ENCODE measurements around the gene CLCNKB. TPM values are rescaled to one million over a fixed set of nuclear protein-coding genes. Genes with fewer than 3 reads are reported as not detected.
A peak's percentile ranks its signal among the peaks of the same experiment; 100 is the strongest.
"Not testable (repeated sequence)": the region's sequence is repeated elsewhere in the genome, so short reads cannot be mapped to it uniquely, and the experiment has no call there.

Gene CLCNKB
- total RNA-seq, 1 experiment from 2014 or later, result 1.1 TPM

- no peaks in the 10 kb centered on the region for H3K27me3 ChIP-seq (ENCODE audit: insufficient read depth, low read depth)
- no peak overlapping the region for H3K27ac ChIP-seq
- H3F3A ChIP-seq (ENCODE audit: insufficient read depth, low read depth), result peaks cover 11% of the 10 kb centered on the region; the same call in 1 of the 2 replicates
- no peaks in the 10 kb centered on the region for H3K79me2 ChIP-seq (ENCODE audit: low read depth)
- H3K4me1 ChIP-seq (replicated peaks; ENCODE audit: insufficient read depth), result peaks cover 9% of the 10 kb centered on the region
- intact Hi-C loops (cut with micrococcal nuclease; ENCODE audit: unreplicated experiment), result no loop called here
- no peaks in the 10 kb centered on the region for H4K20me1 ChIP-seq (ENCODE audit: insufficient read depth)
- no peaks in the 10 kb centered on the region for H3K9me3 ChIP-seq (ENCODE audit: insufficient read depth, low read depth)
- no peak overlapping the region for H3K4me3 ChIP-seq
- H3K9me2 ChIP-seq (ENCODE audit: insufficient read depth), result no peaks in the 10 kb centered on the region
- no TSS peak for BruUV-seq (replicated peaks)
- H3K36me3 ChIP-seq (ENCODE audit: low read depth), result no peaks in the 10 kb centered on the region
- ChIA-PET CTCF (no interaction called here), POLR2A (ENCODE audit: unreplicated experiment) (interaction anchor here (0.7 kb wide), 1 partner anchor 467 kb away, joined by 4 read pairs; no protein-coding TSS in a partner anchor)
- no peak overlapping the region; the same call in 1 of the 2 replicates for H3K4me2 ChIP-seq
- H2AFZ ChIP-seq, result no peak overlapping the region
- peak; percentile 56 to 57 for DNase-seq
- TF ChIP-seq EZH2 (IDR thresholded peaks at IDR 0.05; ENCODE audit: low read depth), result no peak
- TF ChIP-seq, protein P1, sequence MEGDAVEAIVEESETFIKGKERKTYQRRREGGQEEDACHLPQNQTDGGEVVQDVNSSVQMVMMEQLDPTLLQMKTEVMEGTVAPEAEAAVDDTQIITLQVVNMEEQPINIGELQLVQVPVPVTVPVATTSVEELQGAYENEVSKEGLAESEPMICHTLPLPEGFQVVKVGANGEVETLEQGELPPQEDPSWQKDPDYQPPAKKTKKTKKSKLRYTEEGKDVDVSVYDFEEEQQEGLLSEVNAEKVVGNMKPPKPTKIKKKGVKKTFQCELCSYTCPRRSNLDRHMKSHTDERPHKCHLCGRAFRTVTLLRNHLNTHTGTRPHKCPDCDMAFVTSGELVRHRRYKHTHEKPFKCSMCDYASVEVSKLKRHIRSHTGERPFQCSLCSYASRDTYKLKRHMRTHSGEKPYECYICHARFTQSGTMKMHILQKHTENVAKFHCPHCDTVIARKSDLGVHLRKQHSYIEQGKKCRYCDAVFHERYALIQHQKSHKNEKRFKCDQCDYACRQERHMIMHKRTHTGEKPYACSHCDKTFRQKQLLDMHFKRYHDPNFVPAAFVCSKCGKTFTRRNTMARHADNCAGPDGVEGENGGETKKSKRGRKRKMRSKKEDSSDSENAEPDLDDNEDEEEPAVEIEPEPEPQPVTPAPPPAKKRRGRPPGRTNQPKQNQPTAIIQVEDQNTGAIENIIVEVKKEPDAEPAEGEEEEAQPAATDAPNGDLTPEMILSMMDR (conservative IDR thresholded peaks at IDR 0.05), result no peak
These were observed 17.7 kb downstream of the CLCNKB start for GRCh38 chr1:16061266-16061665.

DNA sequence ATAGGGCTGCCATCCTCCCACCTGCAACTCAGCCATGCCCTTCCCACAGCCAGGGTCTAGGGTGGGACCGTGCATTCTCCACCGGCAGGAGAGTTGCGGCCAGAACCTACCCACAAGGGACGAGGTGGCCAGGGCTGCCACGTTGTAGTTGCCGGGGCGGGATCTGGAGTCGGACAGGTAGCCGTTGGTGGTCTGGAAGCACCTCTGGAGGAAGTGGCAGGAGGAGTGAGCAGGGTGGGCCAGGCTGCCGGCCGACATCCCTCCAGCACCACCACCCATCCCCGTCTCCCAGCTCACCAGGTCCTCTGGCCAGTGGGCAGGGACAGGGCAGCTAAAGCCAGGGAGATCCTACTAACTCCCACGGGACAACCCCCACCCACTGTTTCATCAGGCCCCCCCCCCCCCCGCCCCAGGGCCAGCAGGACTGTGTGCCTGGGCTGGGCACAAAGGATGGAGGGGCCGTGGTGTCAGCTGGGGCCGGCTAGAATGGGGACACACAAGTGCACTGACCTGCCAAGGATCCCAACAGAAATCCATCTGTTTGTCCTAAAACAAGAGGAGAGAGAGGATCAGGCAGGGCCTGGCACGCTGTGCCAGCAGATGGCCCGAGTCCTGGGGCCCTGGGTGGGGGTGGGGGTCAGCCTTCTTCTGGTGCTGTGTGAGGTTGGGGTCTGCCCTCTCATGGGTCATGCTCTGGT is 18.6 kb downstream of the CLCNKB start:
- DNase-seq; H3K9me3 ChIP-seq (ENCODE audit: insufficient read depth, low read depth); H3K27me3 ChIP-seq (ENCODE audit: insufficient read depth, low read depth); H3K4me3 ChIP-seq; H3K4me1 ChIP-seq (replicated peaks; ENCODE audit: insufficient read depth); CTCF ChIA-PET; BruUV-seq (replicated peaks); H2AFZ ChIP-seq; H3K4me2 ChIP-seq; intact Hi-C loops (cut with micrococcal nuclease; ENCODE audit: unreplicated experiment); H3K9me2 ChIP-seq (ENCODE audit: insufficient read depth); POLR2A ChIA-PET (ENCODE audit: unreplicated experiment); H3K79me2 ChIP-seq (ENCODE audit: low read depth); H4K20me1 ChIP-seq (ENCODE audit: insufficient read depth); H3K27ac ChIP-seq; H3K36me3 ChIP-seq (ENCODE audit: low read depth): not testable (repeated sequence)
- peaks cover 11% of the 10 kb centered on the region; the same call in 1 of the 2 replicates for H3F3A ChIP-seq (ENCODE audit: insufficient read depth, low read depth)

GRCh38 chr1:16062687-16063075 is 19.1 kb downstream of the CLCNKB start:
- H3K4me3 ChIP-seq; H3K27ac ChIP-seq; H3K9me2 ChIP-seq (ENCODE audit: insufficient read depth); H3K79me2 ChIP-seq (ENCODE audit: low read depth); H4K20me1 ChIP-seq (ENCODE audit: insufficient read depth); DNase-seq; BruUV-seq (replicated peaks); H3K9me3 ChIP-seq (ENCODE audit: insufficient read depth, low read depth); H3K4me1 ChIP-seq (replicated peaks; ENCODE audit: insufficient read depth); H3K27me3 ChIP-seq (ENCODE audit: insufficient read depth, low read depth); intact Hi-C loops (cut with micrococcal nuclease; ENCODE audit: unreplicated experiment); POLR2A ChIA-PET (ENCODE audit: unreplicated experiment); CTCF ChIA-PET; H2AFZ ChIP-seq; H3K4me2 ChIP-seq; H3K36me3 ChIP-seq (ENCODE audit: low read depth): not testable (repeated sequence)
- H3F3A ChIP-seq (ENCODE audit: insufficient read depth, low read depth), result peaks cover 11% of the 10 kb centered on the region; the same call in 1 of the 2 replicates

- Histone ChIP-seq H3K9me3 (ENCODE audit: insufficient read depth, low read depth) (no peaks in the 10 kb centered on the region), H3K27me3 (ENCODE audit: insufficient read depth, low read depth) (no peaks in the 10 kb centered on the region), H4K20me1 (ENCODE audit: insufficient read depth) (no peaks in the 10 kb centered on the region), H3K9me2 (ENCODE audit: insufficient read depth) (no peaks in the 10 kb centered on the region), H3K27ac (no peak overlapping the region), H3F3A (ENCODE audit: insufficient read depth, low read depth) (peaks cover 16% of the 10 kb centered on the region; the same call in 1 of the 2 replicates), H3K4me2 (no peak overlapping the region), H3K79me2 (ENCODE audit: low read depth) (no peaks in the 10 kb centered on the region), H2AFZ (no peak overlapping the region), H3K36me3 (ENCODE audit: low read depth) (no peaks in the 10 kb centered on the region), H3K4me1 (replicated peaks; ENCODE audit: insufficient read depth) (peaks cover 9% of the 10 kb centered on the region), H3K4me3 (no peak overlapping the region)
- CTCF ChIA-PET, result no interaction called here
- no peak for TF ChIP-seq EZH2 (IDR thresholded peaks at IDR 0.05; ENCODE audit: low read depth)
- TF ChIP-seq, protein P1 (conservative IDR thresholded peaks at IDR 0.05), result no peak
- intact Hi-C loops (cut with micrococcal nuclease; ENCODE audit: unreplicated experiment), result no loop called here
- no peak for DNase-seq
- BruUV-seq (replicated peaks), result no TSS peak
- POLR2A ChIA-PET (ENCODE audit: unreplicated experiment), result no interaction called here
These were observed 19.7 kb downstream of the CLCNKB start for GRCh38 chr1:16063226-16063829.

All from PC-9 (cell line).